Prostate gland (tissue), 2 donors: ENCODE results near the gene FEM1A. TPM values are rescaled to one million over a fixed set of nuclear protein-coding genes. Genes with fewer than 3 reads are reported as not detected.
A peak's percentile ranks its signal among the peaks of the same experiment; 100 is the strongest.

Source experiments
- DNase-seq: peaks from one replicate; pipeline ENCODE4 v3.0.0-alpha.2; 2019; ENCODE audit warnings: low spot score
- H3K27ac ChIP-seq, 2 donors: fragments of 200-600 bp; sonication (generic); 2 replicates each; pipeline ENCODE4 v1.5.1; 2017 to 2019
- H3K27me3 ChIP-seq: fragments of 200-600 bp; sonication (generic); replicated peaks from 2 replicates; pipeline ENCODE4 v1.5.1; 2019; ENCODE audit not compliant: insufficient read depth
- H3K36me3 ChIP-seq, 2 donors: fragments of 200-600 bp; sonication (generic); 1 replicate in 1 of 2; 2 replicates in 1 of 2; pipeline versions ENCODE4 v1.5.1 to v1.8.1; 2017 to 2019
- H3K4me1 ChIP-seq: fragments of 200-600 bp; sonication (generic); replicated peaks from 2 replicates; pipeline ENCODE4 v1.5.1; 2019
- H3K4me3 ChIP-seq, 2 donors: fragments of 200-600 bp; sonication (generic); 2 replicates each; pipeline ENCODE4 v1.5.1; 2017 to 2019
- H3K9me3 ChIP-seq: fragments of 200-600 bp; sonication (generic); 2 replicates; pipeline ENCODE4 v1.5.1; 2017
- POLR2A ChIP-seq: fragments of 450-650 bp; IDR thresholded peaks from one replicate; pipeline ENCODE4 v1.6.1; 2016; ENCODE audit warnings: antibody characterized with exemption, mild to moderate bottlenecking
- POLR2AphosphoS5 ChIP-seq: sonication (generic); formaldehyde crosslinking; IDR thresholded peaks from one replicate; pipeline ENCODE4 v1.6.1; 2017; ENCODE audit warnings: antibody characterized with exemption
- WGBS: methylation state at CpG from one replicate; pipeline ENCODE4 v1.1.5; 2018; 5-methylcytosine and 5-hydroxymethylcytosine counted together
- intact Hi-C: fragments of 100-400 bp; cut with DNase I; formaldehyde crosslinking; loops from one replicate; pipeline ENCODE4 v1.14.2; 2022
- total RNA-seq, 2 donors: library from RNA; depleted of rRNA; stranded (reverse); fragments of >200 nt; gene quantifications; one replicate each; pipeline ENCODE4 v1.1.0, GENCODE V29; 2016
- TF ChIP-seq, protein P1 (sequence below), 4 experiments: fragments of 200-600 bp in 2 of 4; fragments of 450-650 bp in 2 of 4; sonication (generic) in 2 of 4; IDR thresholded peaks; 1 replicate in 3 of 4; 2 replicates in 1 of 4; pipeline ENCODE4 v1.5.1; 2016 to 2019; ENCODE audit warnings: antibody characterized with exemption in 4 of 4, mild to moderate bottlenecking in 2 of 4, moderate library complexity in 2 of 4

Gene FEM1A
- total RNA-seq, 2 donors from 2014 or later = 20.7 to 30.4 TPM

- Histone ChIP-seq H3K4me3 (no peak overlapping the region), H3K4me1 (no peaks in the 10 kb centered on the region), H3K27me3 (no peaks in the 10 kb centered on the region), H3K9me3 (no peaks in the 10 kb centered on the region), H3K27ac (no peak overlapping the region), H3K36me3 (no peaks in the 10 kb centered on the region)
- 69% methylated on average over 12 of the region's 12 CpGs for WGBS
- intact Hi-C loops = loop anchor here (2.0 kb wide), 1 partner anchor 99 kb away; no protein-coding TSS in a partner anchor
- TF ChIP-seq, protein P1, sequence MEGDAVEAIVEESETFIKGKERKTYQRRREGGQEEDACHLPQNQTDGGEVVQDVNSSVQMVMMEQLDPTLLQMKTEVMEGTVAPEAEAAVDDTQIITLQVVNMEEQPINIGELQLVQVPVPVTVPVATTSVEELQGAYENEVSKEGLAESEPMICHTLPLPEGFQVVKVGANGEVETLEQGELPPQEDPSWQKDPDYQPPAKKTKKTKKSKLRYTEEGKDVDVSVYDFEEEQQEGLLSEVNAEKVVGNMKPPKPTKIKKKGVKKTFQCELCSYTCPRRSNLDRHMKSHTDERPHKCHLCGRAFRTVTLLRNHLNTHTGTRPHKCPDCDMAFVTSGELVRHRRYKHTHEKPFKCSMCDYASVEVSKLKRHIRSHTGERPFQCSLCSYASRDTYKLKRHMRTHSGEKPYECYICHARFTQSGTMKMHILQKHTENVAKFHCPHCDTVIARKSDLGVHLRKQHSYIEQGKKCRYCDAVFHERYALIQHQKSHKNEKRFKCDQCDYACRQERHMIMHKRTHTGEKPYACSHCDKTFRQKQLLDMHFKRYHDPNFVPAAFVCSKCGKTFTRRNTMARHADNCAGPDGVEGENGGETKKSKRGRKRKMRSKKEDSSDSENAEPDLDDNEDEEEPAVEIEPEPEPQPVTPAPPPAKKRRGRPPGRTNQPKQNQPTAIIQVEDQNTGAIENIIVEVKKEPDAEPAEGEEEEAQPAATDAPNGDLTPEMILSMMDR (IDR thresholded peaks at IDR 0.05) = peak; percentile 71 to 84 (median 74)
- no peak for TF ChIP-seq POLR2AphosphoS5
- peak; percentile 60 for DNase-seq
Observed at GRCh38 chr19:4811328-4812131, 20.0 kb downstream of the FEM1A start.

GRCh38 chr19:4814625-4815425 is 23.3 kb downstream of the FEM1A start:
- H3K4me3 ChIP-seq = no peak overlapping the region
- H3K4me1 ChIP-seq = no peaks in the 10 kb centered on the region
- no peak overlapping the region for H3K27ac ChIP-seq
- no peak for DNase-seq
- intact Hi-C loops = no loop called here
- H3K9me3 ChIP-seq = no peaks in the 10 kb centered on the region
- no peaks in the 10 kb centered on the region for H3K36me3 ChIP-seq
- TF ChIP-seq POLR2AphosphoS5 (no peak), POLR2A (no peak)
- TF ChIP-seq, protein P1 (IDR thresholded peaks at IDR 0.05) = no peak
- H3K27me3 ChIP-seq = no peaks in the 10 kb centered on the region
- WGBS = 79% methylated on average over 7 of the region's 7 CpGs

DNA sequence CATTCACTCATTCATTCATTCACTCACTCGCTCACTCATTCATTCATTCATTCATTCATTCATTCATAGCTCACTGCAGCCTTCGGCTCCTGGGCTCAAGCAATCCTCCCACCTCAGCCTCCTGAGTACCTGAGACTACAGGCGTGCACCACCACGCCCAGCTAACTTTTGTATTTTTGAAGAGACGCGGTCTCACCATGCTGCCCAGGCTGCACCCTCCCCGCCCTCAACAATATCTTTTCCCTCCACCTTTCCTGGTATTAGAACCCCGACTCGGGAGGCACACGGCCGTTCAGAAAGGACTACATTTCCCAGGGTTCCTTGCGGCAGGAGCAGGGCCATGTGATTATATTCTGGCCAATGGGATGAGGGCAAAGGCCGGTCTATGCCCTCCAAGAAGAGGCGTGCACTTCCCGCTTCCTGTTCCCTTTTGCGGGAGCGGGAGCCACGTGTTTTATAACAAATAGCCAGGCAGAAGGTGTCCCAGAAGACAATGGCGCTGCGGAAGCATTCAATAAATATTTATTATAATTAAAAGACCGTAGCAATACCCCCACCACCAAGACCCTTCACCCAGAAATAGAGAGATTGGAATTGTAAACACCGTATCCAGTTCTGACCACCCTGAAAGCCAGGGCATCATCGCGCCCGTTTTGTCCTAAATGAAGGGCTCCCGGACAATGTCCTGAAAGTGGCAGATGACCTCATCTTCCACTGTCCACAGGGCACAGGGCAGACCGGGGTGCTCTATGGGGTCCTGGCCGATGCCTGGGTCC is 24.1 kb downstream of the FEM1A start:
- 33% methylated on average over 28 of the region's 28 CpGs for WGBS
- intact Hi-C loops = no loop called here
- no peaks in the 10 kb centered on the region for H3K4me1 ChIP-seq
- DNase-seq = peak; percentile 88
- no peaks in the 10 kb centered on the region for H3K27me3 ChIP-seq
- no peaks in the 10 kb centered on the region for H3K9me3 ChIP-seq
- TF ChIP-seq POLR2AphosphoS5 (peak; percentile 96), POLR2A (no peak)
- H3K36me3 ChIP-seq = no peaks in the 10 kb centered on the region
- no peak overlapping the region for H3K27ac ChIP-seq
- peak overlapping the region in 1 of 2 donors; percentile 15 for H3K4me3 ChIP-seq

GRCh38 chr19:4816202-4816949 is 24.8 kb downstream of the FEM1A start:
- no peaks in the 10 kb centered on the region for H3K36me3 ChIP-seq
- no peaks in the 10 kb centered on the region for H3K9me3 ChIP-seq
- DNase-seq = no peak
- no peaks in the 10 kb centered on the region for H3K4me1 ChIP-seq
- intact Hi-C loops = no loop called here
- no peak overlapping the region for H3K27ac ChIP-seq
- TF ChIP-seq, protein P1 (IDR thresholded peaks at IDR 0.05) = no peak
- no peak for TF ChIP-seq POLR2A
- no peak for TF ChIP-seq POLR2AphosphoS5
- H3K27me3 ChIP-seq = no peaks in the 10 kb centered on the region
- WGBS = 93% methylated on average over 35 of the region's 35 CpGs
- no peak overlapping the region for H3K4me3 ChIP-seq
